GM20431 (cell line): ENCODE data around the gene CADPS.
"Not testable (repeated sequence)": the region's sequence is repeated elsewhere in the genome, so short reads cannot be mapped to it uniquely, and the experiment has no call there.

Experiments used
- in situ Hi-C: fragments of 300-500 bp; cut with MseI, MboI; formaldehyde crosslinking; loops from one replicate; pipeline ENCODE4 v1.15.0; 2020; ENCODE audit warnings: low sequenced_read_pairs; ENCODE audit not compliant: unreplicated experiment

The CADPS gene

GRCh38 chr3:62607287-62608029 lies 267.8 kb downstream of the CADPS start:
- in situ Hi-C loops = no loop called here

- in situ Hi-C loops = no loop called here
These were observed 269.7 kb downstream of the CADPS start for GRCh38 chr3:62605413-62606068.

GRCh38 chr3:62604751-62605351 lies 270.4 kb downstream of the CADPS start:
- in situ Hi-C loops = no loop called here

- in situ Hi-C loops = no loop called here
These were observed 270.9 kb downstream of the CADPS start for GRCh38 chr3:62604298-62604697.

- in situ Hi-C loops = no loop called here
These were observed 272.2 kb downstream of the CADPS start for GRCh38 chr3:62602987-62603386.

GRCh38 chr3:62602129-62602770 lies 273.0 kb downstream of the CADPS start:
- in situ Hi-C loops = no loop called here

GRCh38 chr3:62601238-62602070 lies 273.8 kb downstream of the CADPS start:
- in situ Hi-C loops = no loop called here

- in situ Hi-C loops = no loop called here
These were observed 275.2 kb downstream of the CADPS start for GRCh38 chr3:62600033-62600432.

GRCh38 chr3:62597491-62597890 lies 277.7 kb downstream of the CADPS start:
- in situ Hi-C loops = no loop called here

GRCh38 chr3:62592408-62592807 lies 282.8 kb downstream of the CADPS start:
- in situ Hi-C loops = no loop called here

- in situ Hi-C loops = no loop called here
These were observed 286.1 kb downstream of the CADPS start for GRCh38 chr3:62589078-62589477.

GRCh38 chr3:62587579-62588031 lies 287.6 kb downstream of the CADPS start:
- in situ Hi-C loops = no loop called here

GRCh38 chr3:62587169-62587568 lies 288.0 kb downstream of the CADPS start:
- in situ Hi-C loops = no loop called here

- in situ Hi-C loops = no loop called here
These were observed 288.9 kb downstream of the CADPS start for GRCh38 chr3:62586356-62586755.

GRCh38 chr3:62585861-62586260 lies 289.4 kb downstream of the CADPS start:
- in situ Hi-C loops = no loop called here

GRCh38 chr3:62584636-62585035 lies 290.6 kb downstream of the CADPS start:
- in situ Hi-C loops = no loop called here

GRCh38 chr3:62582495-62583172 lies 292.6 kb downstream of the CADPS start:
- in situ Hi-C loops = no loop called here

GRCh38 chr3:62580485-62580884 lies 294.7 kb downstream of the CADPS start:
- in situ Hi-C loops = not testable (repeated sequence)

GRCh38 chr3:62577153-62577552 lies 298.1 kb downstream of the CADPS start:
- in situ Hi-C loops = no loop called here
